Measurements from ENCODE around the gene FAHD1.
A peak's percentile ranks its signal among the peaks of the same experiment; 100 is the strongest.

FAHD1 gene

DNA sequence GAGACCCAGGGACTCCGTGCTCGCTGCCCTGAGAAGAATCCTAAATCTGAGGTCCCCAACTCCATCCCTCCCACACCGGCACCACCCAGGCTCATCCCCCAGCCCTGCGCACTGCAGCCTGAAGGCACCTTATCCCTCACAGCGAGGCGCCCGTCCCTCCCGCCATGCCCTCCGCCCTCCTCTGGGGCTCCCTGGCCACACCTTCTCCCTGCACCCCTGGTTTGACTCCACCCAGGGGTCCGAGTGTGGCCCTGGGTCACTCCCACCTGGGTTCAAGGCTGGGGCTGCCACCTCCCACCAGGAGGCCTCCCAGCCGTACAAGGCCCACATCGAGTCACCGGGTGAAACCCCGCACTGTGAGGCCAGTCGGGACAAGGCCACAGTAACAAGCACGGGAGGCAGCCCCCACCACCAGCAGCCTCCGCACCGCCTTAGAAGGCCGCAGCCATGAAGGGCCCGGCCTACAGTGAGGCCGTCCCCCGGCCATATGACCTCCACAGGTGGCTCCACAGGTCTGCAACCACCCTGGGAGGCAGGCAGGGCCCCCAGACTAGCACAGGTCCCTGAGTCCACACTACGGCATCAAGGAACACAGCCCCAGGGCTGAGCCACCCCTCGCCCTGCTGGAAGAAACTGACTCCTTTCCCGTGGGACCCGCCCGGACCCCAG lies 8.7 kb upstream of the FAHD1 start:
- no peak for DNase-seq

GRCh38 chr16:1818873-1819525 lies 8.0 kb upstream of the FAHD1 start:
- DNase-seq: no peak

DNA sequence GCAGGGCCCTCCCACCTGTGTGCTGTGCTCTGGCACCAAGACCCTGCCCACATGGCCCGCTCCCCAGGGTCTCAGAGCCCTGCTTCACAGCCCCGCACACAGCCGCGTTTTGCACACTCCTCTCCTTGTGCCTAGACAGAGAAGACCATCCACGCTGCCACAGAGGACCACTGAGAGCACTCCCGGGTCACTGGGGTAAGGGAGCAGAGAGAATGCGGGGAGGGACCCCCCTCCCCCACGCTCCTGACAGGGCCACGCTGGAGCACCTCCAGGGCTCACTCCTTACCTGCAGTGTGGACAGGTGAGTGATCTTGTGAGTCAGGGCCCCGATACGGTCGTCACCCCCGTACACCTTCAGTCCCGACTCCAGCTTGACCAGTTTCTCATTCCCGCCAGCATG lies 7.4 kb upstream of the FAHD1 start:
- no peak for DNase-seq

GRCh38 chr16:1820096-1820945 lies 6.7 kb upstream of the FAHD1 start:
- no peak for DNase-seq

DNA sequence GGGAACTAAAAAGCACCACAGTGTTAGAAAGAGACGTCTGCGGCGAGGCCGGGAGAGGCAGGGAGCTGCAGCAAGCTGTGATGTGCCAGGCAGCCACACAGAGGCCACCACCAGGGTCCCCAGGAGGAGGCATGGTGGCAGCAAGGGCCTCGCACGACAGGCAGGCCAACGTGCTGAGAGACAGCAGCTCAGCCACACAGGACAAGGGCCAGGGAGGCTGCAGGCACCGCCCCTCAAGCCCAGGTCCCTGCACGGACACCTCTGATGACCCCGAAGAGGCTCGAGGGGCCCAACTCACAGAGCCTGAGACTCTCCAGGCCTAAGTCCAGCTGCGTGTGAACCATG lies 6.1 kb upstream of the FAHD1 start:
- no peak for DNase-seq

DNA sequence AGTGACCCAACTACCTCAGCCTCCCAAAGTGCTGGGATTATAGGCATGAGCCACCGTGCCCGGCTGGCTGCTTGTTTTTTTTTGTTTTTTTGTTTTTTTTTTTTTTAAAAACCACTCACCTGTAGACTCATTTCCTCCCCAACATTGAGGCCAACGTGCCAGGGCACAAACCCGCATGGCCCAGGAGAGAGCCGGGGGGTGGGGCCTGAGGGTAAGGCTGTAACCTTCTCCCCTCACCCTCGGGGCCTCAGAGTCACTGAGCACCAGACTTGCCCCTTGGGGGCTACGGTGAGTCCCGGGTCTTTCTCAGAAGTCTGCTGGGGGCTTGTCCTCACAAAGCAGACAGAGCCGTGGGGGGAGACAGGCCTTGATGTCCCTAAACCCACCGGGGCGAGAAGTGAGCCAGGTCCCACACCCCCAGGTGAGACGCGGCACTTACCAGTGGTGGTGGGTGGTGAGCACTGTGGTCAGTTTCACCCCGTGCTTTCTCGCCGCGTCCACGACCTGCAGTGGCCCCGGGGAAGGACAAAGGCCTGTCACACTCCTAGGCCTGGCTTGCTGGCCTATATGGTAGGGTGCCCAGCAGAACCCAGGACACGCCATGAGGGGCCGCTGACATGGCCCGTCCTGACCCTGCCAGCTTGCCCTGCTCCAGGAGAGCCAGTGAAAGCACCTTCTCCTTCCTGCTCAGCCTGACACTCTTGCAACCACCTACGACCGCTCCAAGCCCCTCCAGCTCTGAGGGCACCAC lies 5.0 kb upstream of the FAHD1 start:
- DNase-seq: no peak

GRCh38 chr16:1822801-1823200 lies 4.2 kb upstream of the FAHD1 start:
- no peak for DNase-seq

GRCh38 chr16:1823821-1824220 lies 3.2 kb upstream of the FAHD1 start:
- no peak for DNase-seq

DNA sequence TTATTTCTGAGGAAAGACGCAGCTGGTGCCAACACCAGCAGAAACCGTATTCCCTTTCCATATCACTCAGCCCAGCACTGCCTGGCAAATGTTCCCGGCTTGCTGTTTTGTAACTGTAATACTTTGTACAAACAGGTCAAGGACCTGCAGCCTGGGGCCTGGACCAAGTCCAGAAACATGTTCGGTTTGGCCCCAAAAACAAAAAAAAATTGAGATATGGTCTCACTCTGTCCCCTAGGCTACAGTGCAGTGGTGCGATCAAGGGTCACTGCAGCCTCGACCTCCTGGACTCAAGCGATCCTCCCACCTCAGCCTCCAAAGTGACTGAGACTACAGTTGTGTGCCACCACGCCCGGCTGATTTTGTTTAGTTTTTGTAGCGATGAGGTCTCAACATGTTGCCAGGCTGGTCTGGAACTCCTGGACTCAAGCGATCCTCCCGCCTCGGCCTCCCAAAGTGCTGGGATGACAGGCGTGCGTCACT lies 1.6 kb upstream of the FAHD1 start:
- no peak for DNase-seq

DNA sequence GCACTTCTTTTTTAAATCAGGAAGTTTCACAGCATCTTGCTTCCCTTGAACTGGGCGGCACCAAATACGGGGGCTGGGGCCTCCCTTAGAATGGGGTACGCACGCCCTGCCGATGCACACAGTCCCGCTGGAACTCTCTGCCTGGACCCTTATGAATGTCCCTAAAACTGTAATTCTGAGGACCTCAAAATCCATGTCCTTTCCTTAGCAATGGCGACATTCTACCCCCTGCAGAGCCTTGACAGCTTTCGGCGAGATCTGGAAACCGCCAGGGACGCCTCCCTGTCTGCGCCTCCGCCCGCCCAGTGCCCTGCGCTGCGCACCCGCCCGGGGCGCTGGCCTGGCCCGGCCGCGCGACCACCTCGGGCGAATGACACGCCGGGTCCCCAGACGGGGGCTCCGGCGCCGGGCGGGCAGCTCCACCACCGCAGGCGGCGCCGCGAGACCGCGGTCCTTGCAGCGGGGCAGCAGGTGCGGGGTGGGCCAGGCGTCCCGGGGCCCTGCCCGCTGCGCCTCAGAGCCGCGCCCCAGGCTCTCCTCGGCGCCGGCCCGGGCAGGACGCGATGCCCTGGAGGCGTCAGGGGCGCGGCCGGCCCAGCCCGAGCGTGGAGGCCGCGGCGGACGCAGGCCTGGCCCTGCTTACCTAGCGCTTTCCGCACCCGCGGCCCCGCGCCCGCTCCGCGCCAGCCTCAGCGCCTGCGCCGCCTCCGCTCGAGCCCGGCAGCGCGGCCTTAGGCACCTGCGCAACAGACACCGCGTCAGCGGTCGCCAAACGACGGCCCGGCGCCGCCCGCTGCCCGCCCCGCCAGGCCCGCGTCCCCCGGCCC lies 929 bp upstream of the FAHD1 start:
- DNase-seq: peak; percentile 50

GRCh38 chr16:1828645-1829410 lies 1.8 kb downstream of the FAHD1 start:
- no peak for DNase-seq

DNA sequence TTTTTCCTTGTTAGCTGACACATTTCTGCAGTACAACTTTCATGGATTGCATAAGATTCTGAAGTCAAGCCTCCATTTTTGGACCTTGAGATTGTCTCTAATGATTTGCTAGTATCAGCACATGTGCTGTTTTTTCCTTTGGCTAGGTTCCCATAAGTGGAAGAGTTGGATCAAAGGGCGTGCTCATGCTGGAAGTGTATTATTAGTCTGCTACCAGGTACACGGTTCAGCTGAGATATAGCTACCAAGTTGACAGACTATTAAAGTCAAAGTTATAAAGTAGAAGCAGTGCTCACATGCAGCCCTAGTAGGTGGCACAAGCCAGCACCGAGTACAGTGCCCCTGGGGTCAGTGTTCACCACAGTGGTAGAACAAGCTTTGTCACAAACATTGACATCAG lies 3.2 kb downstream of the FAHD1 start:
- DNase-seq: no peak

DNA sequence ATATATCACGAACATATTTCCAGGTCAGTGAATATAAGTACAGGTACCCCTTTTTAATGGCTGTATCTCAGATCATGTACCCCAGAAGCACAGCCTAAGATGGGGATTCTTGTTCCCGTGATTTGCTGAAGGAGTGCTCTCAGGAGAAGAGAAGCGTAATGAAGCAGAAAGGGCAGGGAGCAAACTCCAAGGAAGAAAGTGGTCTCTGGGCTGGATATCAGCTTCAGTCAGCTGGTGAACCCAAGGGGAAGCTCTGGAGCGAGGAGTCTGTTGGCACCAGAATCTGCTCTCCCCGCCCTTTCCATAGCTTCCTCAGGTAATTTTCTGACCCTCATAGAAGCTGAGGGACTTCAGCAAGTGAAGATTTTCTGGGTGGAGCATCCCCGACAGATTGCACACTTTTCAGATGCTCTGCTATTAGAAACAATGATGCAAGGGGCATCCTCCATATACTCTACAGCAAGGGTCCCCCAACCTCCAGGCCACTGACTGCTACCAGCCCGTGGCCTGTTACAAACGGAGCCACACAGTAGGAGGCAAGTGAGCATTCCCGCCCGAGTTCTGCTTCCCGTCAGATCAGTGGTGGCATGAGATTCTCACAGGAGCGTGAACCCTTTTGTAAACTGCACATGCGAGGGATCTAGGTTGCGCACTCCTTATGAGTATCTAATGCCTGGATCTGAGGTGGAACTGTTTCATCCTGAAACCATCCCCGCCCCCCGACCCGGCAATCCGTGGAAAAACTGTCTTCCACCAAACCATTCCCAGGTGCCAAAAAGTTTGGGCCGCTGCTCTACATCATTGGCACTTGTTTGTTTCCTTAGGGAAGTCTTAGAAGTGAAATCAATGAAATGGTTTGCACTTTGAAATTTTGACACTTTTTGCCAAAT lies 4.4 kb downstream of the FAHD1 start:
- DNase-seq: no peak

DNA sequence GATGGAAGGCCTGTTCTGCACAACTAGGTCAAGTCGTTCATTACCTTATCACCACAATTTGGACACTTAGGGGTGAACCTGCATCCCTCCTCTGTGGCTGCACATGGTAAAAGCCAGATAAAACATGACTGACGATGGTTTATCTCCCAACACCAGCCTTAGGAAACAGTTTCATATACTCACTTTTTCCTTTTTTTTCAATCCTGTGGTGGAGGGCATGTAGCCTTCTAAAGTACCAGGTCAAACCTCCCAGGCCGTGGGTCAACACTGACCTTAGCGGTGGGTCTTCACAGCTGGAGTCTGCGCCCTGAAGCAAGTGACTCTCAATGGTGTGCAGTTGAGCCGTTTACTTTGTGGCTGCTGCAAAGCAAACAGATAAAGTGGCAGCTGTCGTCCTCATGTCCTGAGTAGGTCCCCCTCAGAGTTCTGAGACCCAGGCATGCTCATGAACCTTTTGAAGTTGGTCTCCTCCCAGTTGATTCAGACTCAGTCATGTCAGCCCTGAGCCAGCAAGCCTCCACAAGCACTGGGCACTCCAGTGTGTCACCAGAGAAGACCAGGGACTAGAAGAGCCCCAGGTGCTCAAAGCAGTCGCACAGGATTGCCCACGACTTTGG lies 5.9 kb downstream of the FAHD1 start:
- no peak for DNase-seq

DNA sequence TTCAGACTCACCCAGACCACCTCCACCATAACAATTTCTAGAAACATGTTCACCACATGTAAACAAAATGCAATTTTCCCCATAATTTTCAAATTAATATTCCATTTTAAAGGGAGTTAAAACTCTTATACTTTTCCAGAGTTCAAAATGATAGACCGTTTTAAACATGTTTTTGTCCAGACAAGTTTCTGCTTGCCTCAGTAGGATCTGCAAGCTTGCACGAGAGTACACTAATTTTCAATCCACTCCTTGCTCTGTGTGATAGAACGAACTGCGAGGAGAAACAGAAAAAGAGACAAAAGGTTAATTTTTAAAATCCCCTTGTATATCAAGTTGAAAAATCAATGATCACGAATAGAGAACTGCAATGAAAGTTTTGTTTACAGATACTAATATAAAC lies 7.1 kb downstream of the FAHD1 start:
- DNase-seq: no peak

- no peak for DNase-seq
Observed at GRCh38 chr16:1839554-1839953, 12.5 kb downstream of the FAHD1 start.

DNA sequence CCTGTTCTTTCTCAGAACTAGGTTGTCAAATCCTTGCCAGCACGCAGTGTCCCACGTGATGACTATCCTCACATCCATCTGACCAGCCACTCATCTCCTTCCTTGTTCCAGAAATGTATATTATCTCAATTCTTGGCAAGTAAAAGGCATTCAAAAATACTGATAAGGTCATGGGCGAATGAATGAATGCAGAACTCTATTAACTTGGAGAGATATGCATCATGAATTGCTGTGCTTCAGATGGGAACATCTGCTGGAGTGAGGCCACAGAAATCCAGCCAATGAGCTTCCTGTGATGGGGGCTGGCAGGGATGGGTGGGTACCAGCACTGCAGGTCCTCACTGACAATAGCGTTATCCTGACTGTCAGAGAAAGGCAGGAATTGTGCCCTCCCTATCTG lies 19.0 kb downstream of the FAHD1 start:
- DNase-seq: no peak

DNA sequence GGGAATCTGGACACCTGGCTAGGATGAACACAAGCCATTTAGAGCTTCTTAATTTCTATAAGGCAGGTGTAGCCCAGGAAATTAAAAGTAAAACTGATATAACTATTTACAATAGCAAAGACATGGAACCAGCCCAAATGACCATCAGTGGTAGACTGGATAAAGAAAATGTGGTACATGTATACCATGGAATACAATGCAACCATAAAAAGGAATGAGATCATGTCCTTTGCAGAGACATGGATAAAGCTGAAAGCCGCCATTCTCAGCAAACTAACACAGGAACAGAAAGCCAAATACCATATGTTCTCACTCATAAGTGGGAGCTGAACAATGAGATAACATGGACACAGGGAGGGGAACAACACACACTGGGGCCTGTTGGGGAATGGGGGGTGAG lies 19.4 kb downstream of the FAHD1 start:
- DNase-seq: no peak

DNA sequence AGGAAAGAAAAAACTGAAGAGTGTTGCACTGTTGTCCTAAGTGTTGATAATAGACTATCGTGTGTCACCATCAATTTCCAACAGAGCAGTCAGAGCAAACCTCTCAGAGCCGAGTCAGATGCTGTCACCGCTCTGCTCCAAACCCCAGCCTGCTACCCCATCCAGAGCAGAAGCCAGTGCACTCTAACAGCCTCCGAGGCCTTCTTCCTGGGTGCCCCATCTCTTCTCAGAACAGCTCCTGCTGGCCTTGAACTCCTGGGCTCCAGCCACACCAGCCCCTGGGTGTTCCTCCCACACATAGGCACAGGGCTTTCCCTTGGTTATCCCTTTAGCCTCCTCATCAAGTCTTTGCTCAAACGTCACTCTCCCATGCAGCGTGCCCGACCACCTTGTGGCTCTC lies 24.0 kb downstream of the FAHD1 start:
- DNase-seq: no peak

- no peak for DNase-seq
Observed at GRCh38 chr16:1851793-1852192, 24.8 kb downstream of the FAHD1 start.
